H9 (cell line): ENCODE measurements around the gene FMNL3. TPM values are rescaled to one million over a fixed set of nuclear protein-coding genes. Genes with fewer than 3 reads are reported as not detected.
A peak's percentile ranks its signal among the peaks of the same experiment; 100 is the strongest.
"Not testable (repeated sequence)": the region's sequence is repeated elsewhere in the genome, so short reads cannot be mapped to it uniquely, and the experiment has no call there.

Experiments
- DNase-seq: peaks from one replicate; pipeline ENCODE4 v3.0.0-alpha.2; 2017
- H2AFZ ChIP-seq: one replicate; pipeline ENCODE4 v1.6.1; 2013; ENCODE audit warnings: mild to moderate bottlenecking, low read length, control low read depth, moderate library complexity
- H2AK5ac ChIP-seq: 2 replicates; pipeline ENCODE4 v1.6.1; 2013; ENCODE audit warnings: low read length, control low read depth, mixed read lengths; ENCODE audit not compliant: insufficient read length
- H2BK120ac ChIP-seq: one replicate; pipeline ENCODE4 v1.6.1; 2013; ENCODE audit warnings: low read depth, mild to moderate bottlenecking, low read length, control low read depth, inconsistent platforms; ENCODE audit not compliant: poor library complexity, severe bottlenecking
- H2BK12ac ChIP-seq: 2 replicates; pipeline ENCODE4 v1.6.1; 2013; ENCODE audit warnings: low read length, control low read depth, mixed read lengths, low read depth; ENCODE audit not compliant: insufficient read length
- H2BK15ac ChIP-seq: 2 replicates; pipeline ENCODE4 v1.6.1; 2013; ENCODE audit warnings: low read depth, low read length, control low read depth
- H2BK20ac ChIP-seq: one replicate; pipeline ENCODE4 v1.6.1; 2013; ENCODE audit warnings: low read depth, mild to moderate bottlenecking, low read length, control low read depth, inconsistent platforms; ENCODE audit not compliant: poor library complexity, severe bottlenecking
- H2BK5ac ChIP-seq: 2 replicates; pipeline ENCODE4 v1.6.1; 2013; ENCODE audit warnings: low read length, control low read depth, mixed read lengths; ENCODE audit not compliant: insufficient read length
- H3K14ac ChIP-seq: 2 replicates; pipeline ENCODE4 v1.6.1; 2013; ENCODE audit warnings: low read length, control low read depth; ENCODE audit not compliant: insufficient read depth
- H3K18ac ChIP-seq: 2 replicates; pipeline ENCODE4 v1.6.1; 2013; ENCODE audit warnings: low read depth, mild to moderate bottlenecking, mixed read lengths, low read length, control low read depth; ENCODE audit not compliant: insufficient read length
- H3K23ac ChIP-seq: 2 replicates; pipeline ENCODE4 v1.6.1; 2013; ENCODE audit warnings: low read length, control low read depth, mixed read lengths, low read depth; ENCODE audit not compliant: insufficient read length
- H3K23me2 ChIP-seq: 2 replicates; pipeline ENCODE4 v1.6.1; 2013; ENCODE audit warnings: low read depth, mild to moderate bottlenecking, mixed read lengths, low read length, control low read depth; ENCODE audit not compliant: insufficient read length, poor library complexity, severe bottlenecking
- H3K27ac ChIP-seq: 2 replicates; pipeline ENCODE4 v1.5.1; 2013; ENCODE audit warnings: low read length, control low read depth, mixed read lengths, low read depth; ENCODE audit not compliant: insufficient read length
- H3K27me3 ChIP-seq: 2 replicates; pipeline ENCODE4 v1.6.1; 2013; ENCODE audit warnings: low read length, control low read depth, inconsistent platforms; ENCODE audit not compliant: insufficient read depth
- H3K4ac ChIP-seq: 2 replicates; pipeline ENCODE4 v1.6.1; 2013; ENCODE audit warnings: low read depth, mild to moderate bottlenecking, control low read depth, inconsistent platforms, low read length, moderate library complexity
- H3K4me1 ChIP-seq: 2 replicates; pipeline ENCODE4 v1.6.1; 2013; ENCODE audit warnings: low read length, control low read depth, inconsistent platforms; ENCODE audit not compliant: insufficient read depth
- H3K4me2 ChIP-seq: 2 replicates; pipeline ENCODE4 v1.6.1; 2013; ENCODE audit warnings: low read length, control low read depth, mixed read lengths; ENCODE audit not compliant: insufficient read length, insufficient read depth
- H3K56ac ChIP-seq: 2 replicates; pipeline ENCODE4 v1.6.1; 2013; ENCODE audit warnings: low read depth, mild to moderate bottlenecking, mixed read lengths, low read length, control low read depth; ENCODE audit not compliant: insufficient read length
- H3K79me1 ChIP-seq: 2 replicates; pipeline ENCODE4 v1.6.1; 2013; ENCODE audit warnings: low read depth, mild to moderate bottlenecking, moderate library complexity, low read length, control low read depth, inconsistent platforms; ENCODE audit not compliant: insufficient read depth, poor library complexity, severe bottlenecking
- H3K79me2 ChIP-seq: 2 replicates; pipeline ENCODE4 v1.6.1; 2013; ENCODE audit warnings: low read length, control low read depth, inconsistent platforms; ENCODE audit not compliant: insufficient read depth
- H3K9ac ChIP-seq: 2 replicates; pipeline ENCODE4 v1.6.1; 2013; ENCODE audit warnings: low read length, control low read depth, mixed read lengths; ENCODE audit not compliant: insufficient read length; ENCODE audit errors: extremely low read depth
- H3K9me3 ChIP-seq: one replicate; pipeline ENCODE4 v1.6.1; 2013; ENCODE audit warnings: low read depth, low read length, inconsistent platforms; ENCODE audit not compliant: control insufficient read depth
- H3T11ph ChIP-seq: one replicate; pipeline ENCODE4 v1.6.1; 2013; ENCODE audit warnings: mild to moderate bottlenecking, low read length, control low read depth, inconsistent platforms
- H4K20me1 ChIP-seq: one replicate; pipeline ENCODE4 v1.6.1; 2013; ENCODE audit not compliant: control insufficient read depth, insufficient read length, insufficient read depth
- H4K5ac ChIP-seq: 2 replicates; pipeline ENCODE4 v1.6.1; 2013; ENCODE audit warnings: low read depth, mild to moderate bottlenecking, mixed read lengths, low read length, control low read depth; ENCODE audit not compliant: insufficient read length
- H4K8ac ChIP-seq: replicated peaks from 2 replicates; pipeline ENCODE4 v1.6.1; 2013; ENCODE audit warnings: low read length, control low read depth, mixed read lengths, low read depth; ENCODE audit not compliant: insufficient read length
- H4K91ac ChIP-seq: 2 replicates; pipeline ENCODE4 v1.6.1; 2013; ENCODE audit warnings: low read depth, mild to moderate bottlenecking, moderate library complexity, mixed read lengths, low read length, control low read depth; ENCODE audit not compliant: insufficient read length
- H3K27ac Mint-ChIP-seq, 3 experiments: 2 replicates in 2 of 3; 3 replicates in 1 of 3; pipeline ENCODE4 v1.8.0; 2020 to 2021; ENCODE audit warnings: mixed read lengths in 3 of 3, mild to moderate bottlenecking in 1 of 3, moderate library complexity in 1 of 3
- H3K27me3 Mint-ChIP-seq: 2 replicates; pipeline ENCODE4 v1.8.0; 2021; ENCODE audit warnings: low read depth, mild to moderate bottlenecking, moderate library complexity, mixed read lengths
- H3K36me3 Mint-ChIP-seq, 3 experiments: 2 replicates in 2 of 3; 3 replicates in 1 of 3; pipeline ENCODE4 v1.8.0; 2020 to 2021; ENCODE audit warnings: low read depth in 3 of 3, mixed read lengths in 3 of 3; ENCODE audit not compliant: insufficient read depth in 1 of 3
- H3K4me1 Mint-ChIP-seq, 2 experiments: 2 replicates each; pipeline ENCODE4 v1.8.0; 2020; ENCODE audit warnings: mixed read lengths in 2 of 2
- H3K4me3 Mint-ChIP-seq, 2 experiments: 2 replicates in 1 of 2; 3 replicates in 1 of 2; pipeline ENCODE4 v1.8.0; 2020 to 2021; ENCODE audit warnings: mild to moderate bottlenecking in 2 of 2, mixed read lengths in 2 of 2, moderate library complexity in 1 of 2
- H3K9me3 Mint-ChIP-seq, 2 experiments: 2 replicates in 1 of 2; 3 replicates in 1 of 2; pipeline ENCODE4 v1.8.0; 2020; ENCODE audit warnings: mild to moderate bottlenecking in 2 of 2, mixed read lengths in 2 of 2, moderate library complexity in 1 of 2
- WGBS: extraction: QIAGEN DNeasy Blood & Tissue Kit; methylation state at CpG from one replicate; pipeline ENCODE4 v1.1.7; 2013; ENCODE audit warnings: missing lambda C conversion rate, low lambda C conversion rate, mixed read lengths; ENCODE audit not compliant: insufficient read length; ENCODE audit errors: extremely low coverage; 5-methylcytosine and 5-hydroxymethylcytosine counted together
- total RNA-seq: library from RNA; stranded (reverse); gene quantifications from 2 replicates; pipeline ENCODE4 v1.2.1, GENCODE V29; 2021
- TF ChIP-seq, protein P1 (sequence below): fragments of 200-600 bp; sonication (generic); conservative IDR thresholded peaks from 3 replicates; pipeline ENCODE4 v1.8.0; 2021; ENCODE audit warnings: antibody characterized with exemption, mild to moderate bottlenecking

The FMNL3 gene
- total RNA-seq, 1 experiment from 2014 or later, result 22.8 TPM

DNA sequence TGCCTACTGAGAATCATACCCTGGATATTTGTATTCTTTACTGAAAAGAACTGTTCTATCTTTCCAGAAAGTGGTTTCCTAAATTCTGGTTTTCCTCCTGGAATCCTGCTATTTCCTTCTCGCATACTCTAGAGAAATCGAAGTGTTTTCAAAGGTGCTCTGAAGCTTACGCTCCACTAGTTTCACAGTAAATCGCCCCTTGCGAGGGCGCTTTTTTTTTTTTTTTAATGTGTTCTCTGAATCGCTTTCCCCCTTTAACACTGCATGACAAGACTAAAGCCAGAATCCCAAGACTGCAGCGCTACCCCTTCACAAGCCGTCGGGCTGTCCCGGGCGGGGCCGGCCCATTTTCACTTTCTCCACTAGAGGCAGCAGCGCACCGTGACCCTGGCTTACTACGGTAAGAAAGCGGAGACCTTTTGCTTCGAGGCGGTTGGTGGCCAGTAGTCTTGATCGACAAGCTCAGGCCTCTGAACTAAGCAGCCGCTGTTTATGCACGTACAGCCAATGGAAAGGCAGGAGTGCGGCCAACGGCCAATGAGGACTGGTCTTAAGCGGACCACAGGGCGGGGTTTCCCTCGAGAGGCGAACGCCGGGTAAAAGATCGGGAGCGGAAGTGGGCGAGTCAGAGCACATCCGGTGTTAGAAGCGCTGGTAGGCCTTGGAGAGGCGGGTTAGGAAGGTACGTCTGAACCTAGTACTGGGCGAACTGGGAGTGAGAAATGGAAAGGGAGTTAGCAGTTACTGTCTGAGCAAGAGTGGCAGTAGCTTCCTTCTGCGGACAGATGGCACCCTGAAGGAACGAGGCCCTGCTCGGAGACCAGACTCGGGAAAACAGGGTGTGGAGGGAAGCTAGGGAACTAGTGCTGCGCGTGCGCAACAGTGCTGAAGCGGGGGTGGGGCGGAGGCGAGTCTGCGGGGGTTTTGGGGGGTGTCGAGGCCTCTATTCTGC, 34.0 kb upstream of the FMNL3 start, which contains the start of gene TMBIM6:
Gene TMBIM6, plus strand, starts transcription at position 628 of the 952 bp plus-strand sequence. CDS start 10,937 bp downstream, outside the sequence.
- H2AK5ac ChIP-seq, result no peak within 1 kb of the TSS
- peaks cover 3% of the 10 kb centered on the region for H3K23me2 ChIP-seq
- H4K20me1 ChIP-seq, result no peaks in the 10 kb centered on the region
- H4K5ac ChIP-seq, result no peak within 1 kb of the TSS
- peak within 1 kb of the TSS; percentile 89 for H2BK5ac ChIP-seq
- H3K56ac ChIP-seq, result no peak within 1 kb of the TSS
- H2BK15ac ChIP-seq, result no peak within 1 kb of the TSS
- H3K79me1 ChIP-seq, result no peaks in the 10 kb centered on the region
- H3K4ac ChIP-seq, result no peak within 1 kb of the TSS
- peaks cover 30% of the 10 kb centered on the region for H3K79me2 ChIP-seq
- DNase-seq, result peak; percentile 100
- Mint-ChIP-seq H3K27me3 (peaks cover 2% of the 10 kb centered on the region; the same call in 1 of the 2 replicates), H3K4me3 (peak within 1 kb of the TSS; percentile 91 to 96), H3K36me3 (peaks cover 0 to 15% (median 11%) of the 10 kb centered on the region in 3 experiments; a peak in 4 of 7 replicates), H3K27ac (peak within 1 kb of the TSS; percentile 99 to 100 (median 99)), H3K4me1 (peaks cover 25 to 29% of the 10 kb centered on the region in 2 experiments), H3K9me3 (no peaks in the 10 kb centered on the region; a peak in 1 of 5 replicates)
- no peak within 1 kb of the TSS for H3K23ac ChIP-seq
- H4K8ac ChIP-seq, result peak within 1 kb of the TSS; percentile 28
- peak within 1 kb of the TSS; percentile 99 for H3K9ac ChIP-seq
- peak within 1 kb of the TSS; percentile 79 for H3K4me2 ChIP-seq
- H3K27me3 ChIP-seq, result no peaks in the 10 kb centered on the region
- no peaks in the 10 kb centered on the region for H3K9me3 ChIP-seq
- H3K27ac ChIP-seq, result peak within 1 kb of the TSS; percentile 94
- H3K18ac ChIP-seq, result peak within 1 kb of the TSS; percentile 98
- peak within 1 kb of the TSS; percentile 93 for H3K14ac ChIP-seq
- H2BK120ac ChIP-seq, result peak within 1 kb of the TSS; percentile 40
- TF ChIP-seq, protein P1, sequence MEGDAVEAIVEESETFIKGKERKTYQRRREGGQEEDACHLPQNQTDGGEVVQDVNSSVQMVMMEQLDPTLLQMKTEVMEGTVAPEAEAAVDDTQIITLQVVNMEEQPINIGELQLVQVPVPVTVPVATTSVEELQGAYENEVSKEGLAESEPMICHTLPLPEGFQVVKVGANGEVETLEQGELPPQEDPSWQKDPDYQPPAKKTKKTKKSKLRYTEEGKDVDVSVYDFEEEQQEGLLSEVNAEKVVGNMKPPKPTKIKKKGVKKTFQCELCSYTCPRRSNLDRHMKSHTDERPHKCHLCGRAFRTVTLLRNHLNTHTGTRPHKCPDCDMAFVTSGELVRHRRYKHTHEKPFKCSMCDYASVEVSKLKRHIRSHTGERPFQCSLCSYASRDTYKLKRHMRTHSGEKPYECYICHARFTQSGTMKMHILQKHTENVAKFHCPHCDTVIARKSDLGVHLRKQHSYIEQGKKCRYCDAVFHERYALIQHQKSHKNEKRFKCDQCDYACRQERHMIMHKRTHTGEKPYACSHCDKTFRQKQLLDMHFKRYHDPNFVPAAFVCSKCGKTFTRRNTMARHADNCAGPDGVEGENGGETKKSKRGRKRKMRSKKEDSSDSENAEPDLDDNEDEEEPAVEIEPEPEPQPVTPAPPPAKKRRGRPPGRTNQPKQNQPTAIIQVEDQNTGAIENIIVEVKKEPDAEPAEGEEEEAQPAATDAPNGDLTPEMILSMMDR, result peak; percentile 96
- WGBS, result no CpG with 5 or more reads among the region's 50 CpGs
- peak within 1 kb of the TSS; percentile 75 for H2AFZ ChIP-seq
- no peak within 1 kb of the TSS for H2BK12ac ChIP-seq
- no peak within 1 kb of the TSS for H4K91ac ChIP-seq
- H3T11ph ChIP-seq, result no peak within 1 kb of the TSS
- H3K4me1 ChIP-seq, result no peaks in the 10 kb centered on the region
- H2BK20ac ChIP-seq, result no peak within 1 kb of the TSS

DNA sequence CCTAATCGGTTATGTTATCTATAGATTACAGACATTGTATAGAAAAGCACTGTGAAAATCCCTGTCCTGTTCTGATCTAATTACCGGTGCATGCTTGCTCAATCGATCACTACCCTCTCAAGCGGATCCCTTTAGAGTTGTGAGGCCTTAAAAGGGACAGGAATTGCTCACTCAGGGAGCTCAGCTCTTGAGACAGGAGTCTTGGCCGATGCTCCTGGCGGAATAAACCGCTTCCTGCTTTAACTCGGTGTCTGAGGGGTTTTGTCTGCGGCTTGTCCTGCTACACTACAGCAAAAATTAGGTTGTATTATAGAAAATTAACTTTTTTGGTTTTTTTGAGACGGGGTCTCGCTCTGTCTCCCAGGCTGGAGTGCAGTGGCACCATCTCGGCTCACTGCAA, 33.1 kb upstream of the FMNL3 start:
- not testable (repeated sequence) for H3K79me1 ChIP-seq, H4K8ac ChIP-seq, H3K27ac Mint-ChIP-seq, H3T11ph ChIP-seq, H3K9ac ChIP-seq, H2AFZ ChIP-seq, H2AK5ac ChIP-seq, H3K23ac ChIP-seq, H3K9me3 Mint-ChIP-seq, H2BK5ac ChIP-seq, H3K56ac ChIP-seq, H2BK12ac ChIP-seq, H3K4me3 Mint-ChIP-seq, H3K18ac ChIP-seq, H3K9me3 ChIP-seq, H4K91ac ChIP-seq, H2BK120ac ChIP-seq, H2BK15ac ChIP-seq, H3K23me2 ChIP-seq, H3K4me2 ChIP-seq, H3K27ac ChIP-seq, H4K20me1 ChIP-seq, H3K14ac ChIP-seq, H3K27me3 Mint-ChIP-seq, H3K4me1 ChIP-seq, H2BK20ac ChIP-seq, H4K5ac ChIP-seq, H3K4ac ChIP-seq, DNase-seq, H3K27me3 ChIP-seq
- no CpG with 5 or more reads among the region's 12 CpGs for WGBS
- Mint-ChIP-seq H3K36me3 (peaks cover 0 to 18% (median 11%) of the 10 kb centered on the region in 3 experiments; a peak in 4 of 7 replicates), H3K4me1 (peaks cover 25 to 29% of the 10 kb centered on the region in 2 experiments)
- peaks cover 28% of the 10 kb centered on the region for H3K79me2 ChIP-seq
